Natural killer cell (primary cell): ENCODE measurements around the gene MYO18B. TPM values are rescaled to one million over a fixed set of nuclear protein-coding genes. Genes with fewer than 3 reads are reported as not detected.

Source experiments
- ATAC-seq, 3 donors: fragments of 150-1000 bp in 2 of 3; fragments of 200-7000 bp in 1 of 3; cut with Tn5 transposase; 1 replicate in 1 of 3; 2 replicates in 2 of 3; pipeline ENCODE4 v1.10.0; 2021; ENCODE audit warnings: mild to moderate bottlenecking in 2 of 3, moderate library complexity in 2 of 3
- DNase-seq, 2 donors: peaks; one replicate each; pipeline versions ENCODE4 v3.0.0 to v3.0.0-alpha.2; 2013 to 2021; ENCODE audit warnings: mixed read lengths in 1 of 2
- H3K27ac ChIP-seq: one replicate; pipeline ENCODE4 v1.5.1; 2013; ENCODE audit warnings: mild to moderate bottlenecking, low read length
- H3K27me3 ChIP-seq: one replicate; pipeline ENCODE4 v1.6.1; 2013; ENCODE audit warnings: low read length; ENCODE audit not compliant: control insufficient read depth, insufficient read depth
- H3K36me3 ChIP-seq: one replicate; pipeline ENCODE4 v1.6.1; 2013; ENCODE audit warnings: low read length; ENCODE audit not compliant: control insufficient read depth, insufficient read depth
- H3K4me1 ChIP-seq: one replicate; pipeline ENCODE4 v1.6.1; 2013; ENCODE audit warnings: low read length; ENCODE audit not compliant: control insufficient read depth, insufficient read depth
- H3K4me3 ChIP-seq: one replicate; pipeline ENCODE4 v1.5.1; 2013; ENCODE audit warnings: low read length
- H3K9me3 ChIP-seq: one replicate; pipeline ENCODE4 v1.6.1; 2013; ENCODE audit warnings: low read length; ENCODE audit not compliant: control insufficient read depth, insufficient read depth
- H3K27ac Mint-ChIP-seq, 2 donors: one replicate each; pipeline ENCODE4 v1.8.0; 2022; ENCODE audit warnings: mild to moderate bottlenecking in 2 of 2, mixed read lengths in 2 of 2, moderate library complexity in 1 of 2
- H3K27me3 Mint-ChIP-seq, 2 donors: one replicate each; pipeline ENCODE4 v1.8.0; 2022; ENCODE audit warnings: low read depth in 2 of 2, mixed read lengths in 2 of 2
- H3K36me3 Mint-ChIP-seq: one replicate; pipeline ENCODE4 v1.8.0; 2022; ENCODE audit warnings: mixed read lengths
- H3K4me1 Mint-ChIP-seq, 2 donors: one replicate each; pipeline ENCODE4 v1.8.0; 2022; ENCODE audit warnings: mixed read lengths in 2 of 2
- H3K4me3 Mint-ChIP-seq: one replicate; pipeline ENCODE4 v1.8.0; 2022; ENCODE audit warnings: mild to moderate bottlenecking, moderate library complexity, mixed read lengths
- H3K9me3 Mint-ChIP-seq, 2 donors: one replicate each; pipeline ENCODE4 v1.8.0; 2022; ENCODE audit warnings: mixed read lengths in 2 of 2
- WGBS: methylation state at CpG from one replicate; pipeline ENCODE4 v1.1.7; 2013; ENCODE audit warnings: missing lambda C conversion rate; ENCODE audit not compliant: insufficient coverage; 5-methylcytosine and 5-hydroxymethylcytosine counted together
- intact Hi-C: fragments of 100-400 bp; cut with micrococcal nuclease; formaldehyde crosslinking; loops from one replicate; pipeline ENCODE4 v1.14.2; 2022
- total RNA-seq, 4 donors: library from RNA; stranded (reverse); fragments of 120-200 nt in 1 of 4; gene quantifications; one replicate each; pipeline versions ENCODE4 v1.2.3 to v1.2.4, GENCODE V29; 2013 to 2022
- TF ChIP-seq, protein P1 (sequence below): fragments of 200-600 bp; IDR thresholded peaks from one replicate; pipeline ENCODE4 v1.8.0; 2022; ENCODE audit warnings: antibody characterized with exemption

The MYO18B gene
- total RNA-seq, 3 donors from 2014 or later (not counting 1 experiment from before 2014, with no cell fraction given) = 0.07 to 0.14 (median 0.10) TPM

DNA sequence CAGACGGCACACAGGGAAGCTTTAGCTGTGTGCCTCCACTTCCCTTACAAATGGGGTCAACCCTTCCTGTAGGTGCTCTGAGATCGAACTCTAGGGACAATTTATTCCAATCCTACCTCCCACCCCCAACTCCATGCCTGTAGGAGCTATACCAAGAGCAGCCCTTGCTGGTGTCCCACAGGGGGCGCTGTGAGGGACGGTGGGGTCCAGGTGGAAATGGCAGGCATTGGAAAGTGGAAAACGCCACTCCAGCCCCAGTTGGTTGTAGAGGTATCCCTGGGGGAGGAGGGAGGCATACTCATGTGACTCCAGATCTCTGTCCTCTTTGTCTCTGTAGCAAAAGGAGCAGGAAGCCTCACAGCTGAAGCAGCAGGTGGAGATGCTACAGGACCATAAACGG is 161.3 kb downstream of the MYO18B start:
- Mint-ChIP-seq H3K27me3 (peaks cover 13 to 28% of the 10 kb centered on the region in 2 donors), H3K36me3 (no peaks in the 10 kb centered on the region), H3K27ac (no peak overlapping the region), H3K4me1 (no peaks in the 10 kb centered on the region), H3K4me3 (no peak overlapping the region), H3K9me3 (no peaks in the 10 kb centered on the region)
- TF ChIP-seq, protein P1, sequence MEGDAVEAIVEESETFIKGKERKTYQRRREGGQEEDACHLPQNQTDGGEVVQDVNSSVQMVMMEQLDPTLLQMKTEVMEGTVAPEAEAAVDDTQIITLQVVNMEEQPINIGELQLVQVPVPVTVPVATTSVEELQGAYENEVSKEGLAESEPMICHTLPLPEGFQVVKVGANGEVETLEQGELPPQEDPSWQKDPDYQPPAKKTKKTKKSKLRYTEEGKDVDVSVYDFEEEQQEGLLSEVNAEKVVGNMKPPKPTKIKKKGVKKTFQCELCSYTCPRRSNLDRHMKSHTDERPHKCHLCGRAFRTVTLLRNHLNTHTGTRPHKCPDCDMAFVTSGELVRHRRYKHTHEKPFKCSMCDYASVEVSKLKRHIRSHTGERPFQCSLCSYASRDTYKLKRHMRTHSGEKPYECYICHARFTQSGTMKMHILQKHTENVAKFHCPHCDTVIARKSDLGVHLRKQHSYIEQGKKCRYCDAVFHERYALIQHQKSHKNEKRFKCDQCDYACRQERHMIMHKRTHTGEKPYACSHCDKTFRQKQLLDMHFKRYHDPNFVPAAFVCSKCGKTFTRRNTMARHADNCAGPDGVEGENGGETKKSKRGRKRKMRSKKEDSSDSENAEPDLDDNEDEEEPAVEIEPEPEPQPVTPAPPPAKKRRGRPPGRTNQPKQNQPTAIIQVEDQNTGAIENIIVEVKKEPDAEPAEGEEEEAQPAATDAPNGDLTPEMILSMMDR = no peak
- ATAC-seq (no peak), DNase-seq (no peak)
- intact Hi-C loops = no loop called here
- Histone ChIP-seq H3K27ac (no peak overlapping the region), H3K27me3 (no peaks in the 10 kb centered on the region), H3K4me3 (no peak overlapping the region), H3K36me3 (no peaks in the 10 kb centered on the region), H3K4me1 (no peaks in the 10 kb centered on the region), H3K9me3 (no peaks in the 10 kb centered on the region)
- 46% methylated on average over 6 of the region's 6 CpGs for WGBS

DNA sequence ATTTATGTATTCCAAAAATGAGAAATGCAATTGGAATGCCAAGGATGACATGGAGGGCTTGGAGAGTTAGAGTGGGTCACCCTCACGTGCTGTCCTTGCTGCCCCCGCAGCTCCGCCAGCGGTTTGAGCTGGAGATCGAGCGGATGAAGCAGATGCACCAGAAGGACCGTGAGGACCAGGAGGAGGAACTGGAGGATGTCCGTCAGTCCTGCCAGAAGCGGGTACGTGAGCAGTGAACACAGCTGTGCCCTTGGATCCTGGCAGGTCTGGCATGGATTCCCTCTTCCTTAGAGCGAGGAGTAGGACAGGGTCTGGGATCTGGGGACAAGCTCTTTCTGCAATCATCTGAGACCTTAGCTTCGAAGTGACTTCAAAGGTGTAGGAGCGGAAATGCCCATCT is 166.2 kb downstream of the MYO18B start:
- no peaks in the 10 kb centered on the region for H3K27me3 ChIP-seq
- Mint-ChIP-seq H3K4me1 (no peaks in the 10 kb centered on the region), H3K27me3 (peaks cover 10 to 54% of the 10 kb centered on the region in 2 donors), H3K9me3 (no peaks in the 10 kb centered on the region), H3K4me3 (no peak overlapping the region), H3K36me3 (no peaks in the 10 kb centered on the region), H3K27ac (no peak overlapping the region)
- H3K27ac ChIP-seq = no peak overlapping the region
- H3K9me3 ChIP-seq = no peaks in the 10 kb centered on the region
- intact Hi-C loops = no loop called here
- ATAC-seq (no peak), DNase-seq (no peak)
- no peaks in the 10 kb centered on the region for H3K4me1 ChIP-seq
- H3K36me3 ChIP-seq = no peaks in the 10 kb centered on the region
- 89% methylated on average over 13 of the region's 13 CpGs for WGBS
- H3K4me3 ChIP-seq = no peak overlapping the region
- TF ChIP-seq, protein P1 = no peak

DNA sequence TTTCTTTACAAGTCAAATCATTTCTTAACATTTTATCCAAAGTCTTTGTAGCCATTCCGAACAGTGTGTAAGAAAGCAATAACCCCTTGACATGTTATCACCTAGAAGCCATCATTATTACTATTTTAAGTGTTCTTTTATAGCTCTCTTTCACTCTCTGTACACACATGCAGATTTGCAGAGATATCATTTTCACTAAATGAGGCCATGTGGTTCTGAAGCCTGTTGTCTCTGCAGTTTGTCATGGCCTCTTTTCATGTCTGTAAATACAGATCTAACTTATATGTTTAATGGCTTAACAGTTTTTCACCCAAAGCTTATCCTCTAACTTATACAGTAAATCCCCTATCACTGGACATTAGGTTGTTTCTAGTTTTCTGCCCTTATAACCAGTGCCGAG is 166.8 kb downstream of the MYO18B start:
- Histone ChIP-seq H3K27ac (no peak overlapping the region), H3K27me3 (no peaks in the 10 kb centered on the region), H3K4me3 (no peak overlapping the region), H3K4me1 (no peaks in the 10 kb centered on the region), H3K36me3 (no peaks in the 10 kb centered on the region), H3K9me3 (no peaks in the 10 kb centered on the region)
- 85% methylated on average over 1 of the region's 2 CpGs for WGBS
- no peaks in the 10 kb centered on the region for H3K4me1 Mint-ChIP-seq
- no peak for DNase-seq
- no peak overlapping the region for H3K27ac Mint-ChIP-seq
- TF ChIP-seq, protein P1 = no peak
- ATAC-seq = no peak
- peaks cover 7 to 54% of the 10 kb centered on the region in 2 donors for H3K27me3 Mint-ChIP-seq
- H3K36me3 Mint-ChIP-seq = no peaks in the 10 kb centered on the region
- no peaks in the 10 kb centered on the region for H3K9me3 Mint-ChIP-seq
- intact Hi-C loops = no loop called here
- no peak overlapping the region for H3K4me3 Mint-ChIP-seq

DNA sequence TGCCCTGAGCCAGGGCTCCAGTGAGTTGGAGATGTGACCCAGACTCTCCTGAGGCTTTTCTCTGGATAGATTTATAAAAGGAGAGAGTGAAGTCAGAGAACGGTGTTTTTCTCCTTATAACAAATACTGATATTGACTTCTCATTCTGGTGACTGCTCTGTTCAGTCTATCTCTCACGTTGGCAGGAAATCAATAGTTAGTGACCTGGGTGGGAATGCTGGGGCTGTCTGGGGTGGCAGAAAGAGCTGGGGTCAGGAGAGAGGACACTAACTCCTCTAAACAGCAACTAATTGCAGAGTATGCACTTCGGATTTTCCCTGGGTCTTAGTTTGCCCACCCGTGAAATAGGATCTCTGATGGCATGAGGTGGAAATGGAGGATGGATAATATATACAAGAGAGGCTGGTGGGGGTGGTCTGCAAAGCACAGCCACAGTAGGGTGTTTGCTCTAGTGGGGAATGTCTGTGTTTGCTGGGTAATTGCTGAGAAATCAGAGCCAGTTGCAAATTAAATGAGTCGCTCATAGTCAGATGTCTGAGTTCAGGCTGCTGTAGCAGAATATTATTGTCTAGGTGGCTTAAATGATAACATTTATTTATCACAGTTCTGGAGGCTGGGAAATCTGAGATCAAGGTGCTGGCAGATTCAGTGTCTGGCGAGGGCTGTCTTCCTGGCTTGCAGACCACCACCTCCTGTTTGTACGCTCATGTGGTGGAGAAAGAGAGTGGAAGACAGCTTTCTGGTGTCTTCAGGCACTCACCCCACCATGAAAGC is 167.8 kb downstream of the MYO18B start:
- Histone ChIP-seq H3K4me3 (no peak overlapping the region), H3K27ac (no peak overlapping the region), H3K36me3 (no peaks in the 10 kb centered on the region), H3K27me3 (no peaks in the 10 kb centered on the region), H3K4me1 (no peaks in the 10 kb centered on the region), H3K9me3 (no peaks in the 10 kb centered on the region)
- H3K36me3 Mint-ChIP-seq = no peaks in the 10 kb centered on the region
- DNase-seq (no peak), ATAC-seq (no peak)
- intact Hi-C loops = no loop called here
- WGBS = 69% methylated on average over 5 of the region's 7 CpGs
- H3K27ac Mint-ChIP-seq = no peak overlapping the region
- H3K27me3 Mint-ChIP-seq = peaks cover 3 to 46% of the 10 kb centered on the region in 2 donors
- no peak overlapping the region for H3K4me3 Mint-ChIP-seq
- TF ChIP-seq, protein P1 = no peak
- H3K9me3 Mint-ChIP-seq = no peaks in the 10 kb centered on the region
- H3K4me1 Mint-ChIP-seq = no peaks in the 10 kb centered on the region
